ENCODE data around the gene PCGF5.
A peak's percentile ranks its signal among the peaks of the same experiment; 100 is the strongest.

PCGF5 gene

GRCh38 chr10:91210435-91210834 is 10.0 kb upstream of the PCGF5 start:
- H3K27ac ChIP-seq (ENCODE audit: low read depth, low read length) = no peak overlapping the region

GRCh38 chr10:91211675-91212074 is 8.8 kb upstream of the PCGF5 start:
- Histone ChIP-seq H3K4me3 (ENCODE audit: low read depth, low read length) (no peak overlapping the region), H3K36me3 (ENCODE audit: control insufficient read depth, insufficient read depth, low read length) (no peaks in the 10 kb centered on the region), H3K9me3 (ENCODE audit: control insufficient read depth, insufficient read depth, low read length) (no peaks in the 10 kb centered on the region), H3K9ac (ENCODE audit: low read depth, low read length) (no peak overlapping the region), H3K27ac (ENCODE audit: low read depth, low read length) (no peak overlapping the region), H3K27me3 (ENCODE audit: control insufficient read depth, insufficient read depth, low read length) (no peaks in the 10 kb centered on the region), H3K4me1 (ENCODE audit: control insufficient read depth, insufficient read depth, low read length) (0 out of 2 replicates have a peak, but pooled peaks cover 2% of the 10 kb centered on the region)

More at GRCh38 chr10:91210435-91210834, 10.0 kb upstream of the PCGF5 start:
- Histone ChIP-seq H3K4me1 (ENCODE audit: control insufficient read depth, insufficient read depth, low read length) (0 out of 2 replicates have a peak, but pooled peaks cover 2% of the 10 kb centered on the region), H3K9me3 (ENCODE audit: control insufficient read depth, insufficient read depth, low read length) (no peaks in the 10 kb centered on the region), H3K4me3 (ENCODE audit: low read depth, low read length) (no peak overlapping the region), H3K9ac (ENCODE audit: low read depth, low read length) (no peak overlapping the region), H3K36me3 (ENCODE audit: control insufficient read depth, insufficient read depth, low read length) (no peaks in the 10 kb centered on the region), H3K27me3 (ENCODE audit: control insufficient read depth, insufficient read depth, low read length) (no peaks in the 10 kb centered on the region)

GRCh38 chr10:91214911-91215310 is 5.6 kb upstream of the PCGF5 start:
- H3K9ac ChIP-seq (ENCODE audit: low read depth, low read length) = no peak overlapping the region
- H3K4me3 ChIP-seq (ENCODE audit: low read depth, low read length) = no peak overlapping the region
- H3K4me1 ChIP-seq (ENCODE audit: control insufficient read depth, insufficient read depth, low read length) = peaks cover 2% of the 10 kb centered on the region; the same call in 1 of the 2 replicates
- H3K27ac ChIP-seq (ENCODE audit: low read depth, low read length) = no peak overlapping the region
- H3K27me3 ChIP-seq (ENCODE audit: control insufficient read depth, insufficient read depth, low read length) = peaks cover 18% of the 10 kb centered on the region
- H3K9me3 ChIP-seq (ENCODE audit: control insufficient read depth, insufficient read depth, low read length) = no peaks in the 10 kb centered on the region
- no peaks in the 10 kb centered on the region for H3K36me3 ChIP-seq (ENCODE audit: control insufficient read depth, insufficient read depth, low read length)

GRCh38 chr10:91215384-91215783 is 5.1 kb upstream of the PCGF5 start:
- H3K4me1 ChIP-seq (ENCODE audit: control insufficient read depth, insufficient read depth, low read length) = peaks cover 4% of the 10 kb centered on the region; the same call in 1 of the 2 replicates
- H3K27ac ChIP-seq (ENCODE audit: low read depth, low read length) = no peak overlapping the region
- H3K36me3 ChIP-seq (ENCODE audit: control insufficient read depth, insufficient read depth, low read length) = no peaks in the 10 kb centered on the region
- H3K9me3 ChIP-seq (ENCODE audit: control insufficient read depth, insufficient read depth, low read length) = no peaks in the 10 kb centered on the region
- H3K9ac ChIP-seq (ENCODE audit: low read depth, low read length) = no peak overlapping the region
- no peak overlapping the region for H3K4me3 ChIP-seq (ENCODE audit: low read depth, low read length)
- peaks cover 22% of the 10 kb centered on the region for H3K27me3 ChIP-seq (ENCODE audit: control insufficient read depth, insufficient read depth, low read length)

GRCh38 chr10:91219371-91220193 is 881 bp upstream of the PCGF5 start:
- peaks cover 42% of the 10 kb centered on the region for H3K27me3 ChIP-seq (ENCODE audit: control insufficient read depth, insufficient read depth, low read length)
- H3K9ac ChIP-seq (ENCODE audit: low read depth, low read length) = no peak overlapping the region

GRCh38 chr10:91220954-91221675 is 652 bp downstream of the PCGF5 start:
- H3K4me3 ChIP-seq (ENCODE audit: low read depth, low read length) = peak overlapping the region; percentile 80
- no peaks in the 10 kb centered on the region for H3K9me3 ChIP-seq (ENCODE audit: control insufficient read depth, insufficient read depth, low read length)
- no peaks in the 10 kb centered on the region for H3K36me3 ChIP-seq (ENCODE audit: control insufficient read depth, insufficient read depth, low read length)
- peak overlapping the region; percentile 59 for H3K27ac ChIP-seq (ENCODE audit: low read depth, low read length)
- peaks cover 42% of the 10 kb centered on the region for H3K27me3 ChIP-seq (ENCODE audit: control insufficient read depth, insufficient read depth, low read length)
- H3K9ac ChIP-seq (ENCODE audit: low read depth, low read length) = 0 out of 2 replicates have a peak overlapping the region, but pooled peaks have one; percentile 25
- peaks cover 8% of the 10 kb centered on the region; the same call in 1 of the 2 replicates for H3K4me1 ChIP-seq (ENCODE audit: control insufficient read depth, insufficient read depth, low read length)

More at GRCh38 chr10:91219371-91220193, 881 bp upstream of the PCGF5 start:
- Histone ChIP-seq H3K36me3 (ENCODE audit: control insufficient read depth, insufficient read depth, low read length) (no peaks in the 10 kb centered on the region), H3K27ac (ENCODE audit: low read depth, low read length) (no peak overlapping the region), H3K9me3 (ENCODE audit: control insufficient read depth, insufficient read depth, low read length) (no peaks in the 10 kb centered on the region), H3K4me3 (ENCODE audit: low read depth, low read length) (peak overlapping the region; percentile 80), H3K4me1 (ENCODE audit: control insufficient read depth, insufficient read depth, low read length) (peaks cover 8% of the 10 kb centered on the region; the same call in 1 of the 2 replicates)

- Histone ChIP-seq H3K4me3 (ENCODE audit: low read depth, low read length) (no peak overlapping the region), H3K4me1 (ENCODE audit: control insufficient read depth, insufficient read depth, low read length) (peaks cover 4% of the 10 kb centered on the region), H3K9me3 (ENCODE audit: control insufficient read depth, insufficient read depth, low read length) (no peaks in the 10 kb centered on the region), H3K27me3 (ENCODE audit: control insufficient read depth, insufficient read depth, low read length) (peaks cover 18% of the 10 kb centered on the region), H3K27ac (ENCODE audit: low read depth, low read length) (no peak overlapping the region), H3K9ac (ENCODE audit: low read depth, low read length) (no peak overlapping the region), H3K36me3 (ENCODE audit: control insufficient read depth, insufficient read depth, low read length) (no peaks in the 10 kb centered on the region)
Observed at GRCh38 chr10:91226093-91226492, 5.6 kb downstream of the PCGF5 start.

- Histone ChIP-seq H3K27ac (ENCODE audit: low read depth, low read length) (no peak overlapping the region), H3K9ac (ENCODE audit: low read depth, low read length) (no peak overlapping the region), H3K36me3 (ENCODE audit: control insufficient read depth, insufficient read depth, low read length) (no peaks in the 10 kb centered on the region), H3K4me1 (ENCODE audit: control insufficient read depth, insufficient read depth, low read length) (no peaks in the 10 kb centered on the region; the same call in 1 of the 2 replicates), H3K9me3 (ENCODE audit: control insufficient read depth, insufficient read depth, low read length) (no peaks in the 10 kb centered on the region), H3K27me3 (ENCODE audit: control insufficient read depth, insufficient read depth, low read length) (peaks cover 3% of the 10 kb centered on the region), H3K4me3 (ENCODE audit: low read depth, low read length) (no peak overlapping the region)
Observed at GRCh38 chr10:91227576-91227975, 7.1 kb downstream of the PCGF5 start.

GRCh38 chr10:91229683-91230082 is 9.2 kb downstream of the PCGF5 start:
- Histone ChIP-seq H3K27me3 (ENCODE audit: control insufficient read depth, insufficient read depth, low read length) (no peaks in the 10 kb centered on the region), H3K4me3 (ENCODE audit: low read depth, low read length) (no peak overlapping the region), H3K27ac (ENCODE audit: low read depth, low read length) (no peak overlapping the region), H3K9ac (ENCODE audit: low read depth, low read length) (no peak overlapping the region), H3K36me3 (ENCODE audit: control insufficient read depth, insufficient read depth, low read length) (no peaks in the 10 kb centered on the region), H3K9me3 (ENCODE audit: control insufficient read depth, insufficient read depth, low read length) (no peaks in the 10 kb centered on the region), H3K4me1 (ENCODE audit: control insufficient read depth, insufficient read depth, low read length) (no peaks in the 10 kb centered on the region; the same call in 1 of the 2 replicates)

GRCh38 chr10:91238191-91238590 is 17.7 kb downstream of the PCGF5 start:
- Histone ChIP-seq H3K27ac (ENCODE audit: low read depth, low read length) (no peak overlapping the region), H3K4me1 (ENCODE audit: control insufficient read depth, insufficient read depth, low read length) (no peaks in the 10 kb centered on the region), H3K36me3 (ENCODE audit: control insufficient read depth, insufficient read depth, low read length) (no peaks in the 10 kb centered on the region), H3K9ac (ENCODE audit: low read depth, low read length) (no peak overlapping the region), H3K9me3 (ENCODE audit: control insufficient read depth, insufficient read depth, low read length) (no peaks in the 10 kb centered on the region), H3K4me3 (ENCODE audit: low read depth, low read length) (no peak overlapping the region), H3K27me3 (ENCODE audit: control insufficient read depth, insufficient read depth, low read length) (peaks cover 43% of the 10 kb centered on the region)

GRCh38 chr10:91239789-91240188 is 19.3 kb downstream of the PCGF5 start:
- no peaks in the 10 kb centered on the region for H3K36me3 ChIP-seq (ENCODE audit: control insufficient read depth, insufficient read depth, low read length)
- H3K27ac ChIP-seq (ENCODE audit: low read depth, low read length) = no peak overlapping the region
- H3K9ac ChIP-seq (ENCODE audit: low read depth, low read length) = no peak overlapping the region
- H3K4me1 ChIP-seq (ENCODE audit: control insufficient read depth, insufficient read depth, low read length) = no peaks in the 10 kb centered on the region
- no peak overlapping the region for H3K4me3 ChIP-seq (ENCODE audit: low read depth, low read length)
- H3K9me3 ChIP-seq (ENCODE audit: control insufficient read depth, insufficient read depth, low read length) = no peaks in the 10 kb centered on the region
- H3K27me3 ChIP-seq (ENCODE audit: control insufficient read depth, insufficient read depth, low read length) = peaks cover 43% of the 10 kb centered on the region
